AG09309 (cell line): ENCODE measurements around the gene FCN1.

Experiments
- DNase-seq: peaks from one replicate; pipeline ENCODE4 v3.0.0-alpha.2; 2010; ENCODE audit warnings: low read depth
- H3K4me3 ChIP-seq: 2 replicates; pipeline ENCODE4 v1.5.1; 2011; ENCODE audit warnings: mild to moderate bottlenecking, low read depth, low read length, moderate library complexity; ENCODE audit not compliant: control insufficient read depth
- TF ChIP-seq, protein P1 (sequence below): IDR thresholded peaks from 2 replicates; pipeline ENCODE4 v1.5.1; 2011; ENCODE audit warnings: mild to moderate bottlenecking, low read depth, low read length, inconsistent platforms; ENCODE audit not compliant: insufficient read depth, control insufficient read depth; ENCODE audit errors: missing control alignments

FCN1 gene

DNA sequence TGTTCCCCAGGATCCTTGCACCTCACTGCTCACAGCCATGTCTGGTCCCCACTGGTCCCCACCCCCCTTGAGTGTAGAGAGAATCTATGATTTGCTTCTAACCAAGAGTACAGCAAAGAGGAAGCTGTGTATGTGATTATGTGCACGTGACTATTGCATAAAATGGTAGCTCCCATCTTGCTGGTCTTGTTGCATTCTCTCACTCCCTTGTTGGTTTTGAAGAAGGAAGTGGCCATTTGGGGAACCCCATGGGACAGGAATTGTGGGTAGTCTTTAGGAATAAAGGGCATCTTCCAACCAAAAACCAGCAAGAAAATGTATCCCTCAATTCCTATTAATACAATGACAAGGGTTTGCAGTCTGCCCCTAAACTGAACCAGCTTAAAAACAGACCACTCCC, 42.3 kb downstream of the FCN1 start:
- TF ChIP-seq, protein P1, sequence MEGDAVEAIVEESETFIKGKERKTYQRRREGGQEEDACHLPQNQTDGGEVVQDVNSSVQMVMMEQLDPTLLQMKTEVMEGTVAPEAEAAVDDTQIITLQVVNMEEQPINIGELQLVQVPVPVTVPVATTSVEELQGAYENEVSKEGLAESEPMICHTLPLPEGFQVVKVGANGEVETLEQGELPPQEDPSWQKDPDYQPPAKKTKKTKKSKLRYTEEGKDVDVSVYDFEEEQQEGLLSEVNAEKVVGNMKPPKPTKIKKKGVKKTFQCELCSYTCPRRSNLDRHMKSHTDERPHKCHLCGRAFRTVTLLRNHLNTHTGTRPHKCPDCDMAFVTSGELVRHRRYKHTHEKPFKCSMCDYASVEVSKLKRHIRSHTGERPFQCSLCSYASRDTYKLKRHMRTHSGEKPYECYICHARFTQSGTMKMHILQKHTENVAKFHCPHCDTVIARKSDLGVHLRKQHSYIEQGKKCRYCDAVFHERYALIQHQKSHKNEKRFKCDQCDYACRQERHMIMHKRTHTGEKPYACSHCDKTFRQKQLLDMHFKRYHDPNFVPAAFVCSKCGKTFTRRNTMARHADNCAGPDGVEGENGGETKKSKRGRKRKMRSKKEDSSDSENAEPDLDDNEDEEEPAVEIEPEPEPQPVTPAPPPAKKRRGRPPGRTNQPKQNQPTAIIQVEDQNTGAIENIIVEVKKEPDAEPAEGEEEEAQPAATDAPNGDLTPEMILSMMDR = no peak
- no peak overlapping the region for H3K4me3 ChIP-seq
- no peak for DNase-seq

DNA sequence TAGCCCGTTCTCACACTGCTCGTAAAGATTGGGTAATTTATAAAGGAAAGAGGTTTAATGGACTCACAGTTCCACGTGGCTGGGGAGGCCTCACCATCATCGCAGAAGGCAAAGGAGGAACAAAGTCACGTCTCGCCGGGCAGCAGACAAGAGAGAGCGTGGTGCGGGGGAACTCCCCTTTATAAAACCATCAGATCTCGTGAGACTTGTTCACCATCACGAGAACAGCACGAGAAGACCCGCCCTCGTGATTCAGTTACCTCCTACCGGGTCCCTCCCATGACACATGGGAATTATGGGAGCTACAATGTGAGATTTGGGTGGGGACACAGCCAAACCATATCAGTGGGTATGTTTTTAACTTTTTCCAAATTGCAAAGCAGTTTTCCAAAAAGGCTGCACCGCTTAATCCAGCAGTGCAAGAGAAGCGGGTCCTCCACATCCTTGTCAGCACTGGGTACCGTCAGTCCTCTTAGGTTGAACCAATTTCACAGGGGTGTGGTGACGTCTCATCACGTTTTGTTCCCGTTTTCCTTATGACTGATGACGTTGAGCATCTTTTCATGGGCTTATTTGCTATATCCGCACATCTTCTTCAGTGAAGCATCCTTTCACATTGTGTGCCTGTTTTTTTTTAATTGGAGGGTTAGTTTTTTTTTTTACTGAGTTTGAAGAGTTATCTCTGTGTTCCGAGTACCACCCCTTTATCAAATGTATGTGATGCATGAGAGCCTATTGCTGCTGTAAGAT, 45.1 kb downstream of the FCN1 start:
- TF ChIP-seq, protein P1 = no peak
- no peak overlapping the region for H3K4me3 ChIP-seq
- DNase-seq = no peak

DNA sequence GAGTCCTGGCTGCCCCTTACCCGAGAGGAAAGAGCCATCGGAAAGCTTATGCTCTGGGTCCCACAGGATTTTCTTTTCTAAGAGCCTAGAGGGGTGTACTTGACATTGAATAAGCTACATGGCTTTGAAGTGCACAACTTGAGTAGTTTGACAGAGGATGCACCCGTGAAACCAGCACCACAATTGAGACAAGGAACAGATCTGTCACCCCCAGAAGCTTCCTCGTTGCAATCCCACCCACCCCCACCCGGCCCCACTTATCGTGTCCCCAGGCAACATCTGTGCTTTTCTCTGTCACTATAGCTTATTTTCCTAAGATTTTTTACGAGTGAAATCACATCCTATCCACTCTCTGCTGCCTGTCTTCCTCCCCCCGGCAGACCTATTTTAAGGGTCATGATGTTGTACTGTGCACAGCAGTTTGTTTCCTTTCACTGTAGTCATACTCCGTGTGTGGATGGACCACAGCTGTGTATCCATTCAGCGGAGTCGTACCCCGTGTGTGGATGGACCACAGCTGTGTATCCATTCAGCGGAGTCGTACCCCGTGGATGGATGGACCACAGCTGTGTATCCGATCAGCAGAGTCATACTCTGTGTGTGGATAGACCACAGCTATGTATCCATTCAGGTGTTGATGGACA, 45.9 kb downstream of the FCN1 start:
- DNase-seq = no peak

GRCh38 chr9:134870746-134871662, 46.7 kb downstream of the FCN1 start:
- no peak overlapping the region for H3K4me3 ChIP-seq
- TF ChIP-seq, protein P1 = no peak
- no peak for DNase-seq

More for the DNA sequence above, 45.9 kb downstream of the FCN1 start:
- H3K4me3 ChIP-seq = no peak overlapping the region
- TF ChIP-seq, protein P1 = no peak

GRCh38 chr9:134870301-134870694, 47.4 kb downstream of the FCN1 start:
- DNase-seq = no peak
- TF ChIP-seq, protein P1 = no peak

DNA sequence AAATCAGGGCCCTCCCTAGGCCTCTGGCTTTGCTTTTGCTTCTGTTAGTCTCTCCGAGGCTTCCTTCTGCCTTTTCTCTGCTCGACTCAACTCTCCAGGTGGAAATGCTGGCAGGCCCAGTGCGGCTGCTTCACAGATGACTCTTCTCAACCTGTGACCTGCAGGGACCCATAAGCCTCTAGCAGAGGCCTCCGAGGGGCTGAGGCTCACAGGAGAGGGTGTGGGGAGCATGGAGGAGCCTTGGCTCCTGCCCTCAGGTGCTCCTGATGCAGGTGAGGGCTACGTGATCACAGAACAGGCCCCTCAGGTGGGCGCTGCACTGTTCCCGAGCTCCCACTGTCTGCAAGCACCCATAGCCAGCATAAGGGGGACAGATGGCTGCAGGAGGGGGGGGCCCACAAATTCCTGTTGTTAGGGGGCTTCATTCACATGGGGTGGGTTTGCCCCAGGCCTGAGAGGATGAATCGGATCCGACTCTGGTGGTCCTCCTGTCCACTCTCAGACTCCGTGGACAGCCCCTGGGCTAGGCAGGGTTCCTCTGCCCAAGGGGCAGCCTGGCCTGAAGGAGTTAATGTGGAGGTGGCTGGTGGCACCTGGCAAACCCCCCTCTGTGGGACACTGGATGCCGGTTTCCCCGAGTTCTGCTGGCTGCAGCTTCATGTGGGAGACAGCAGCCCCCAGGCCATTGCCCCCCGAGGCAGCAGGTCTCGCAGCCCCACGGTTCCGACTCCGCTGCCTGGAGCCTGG, 48.0 kb downstream of the FCN1 start:
- no peak for DNase-seq
- TF ChIP-seq, protein P1 = no peak
- H3K4me3 ChIP-seq = no peak overlapping the region

More at GRCh38 chr9:134870301-134870694, 47.4 kb downstream of the FCN1 start:
- H3K4me3 ChIP-seq = no peak overlapping the region
